Measurements from ENCODE around the gene CAPN2. TPM values are rescaled to one million over a fixed set of nuclear protein-coding genes. Genes with fewer than 3 reads are reported as not detected.

Gene CAPN2
- polyA plus RNA-seq, 1 of the 3 experiments (the other 2 are of a cell fraction): 208 TPM

DNA sequence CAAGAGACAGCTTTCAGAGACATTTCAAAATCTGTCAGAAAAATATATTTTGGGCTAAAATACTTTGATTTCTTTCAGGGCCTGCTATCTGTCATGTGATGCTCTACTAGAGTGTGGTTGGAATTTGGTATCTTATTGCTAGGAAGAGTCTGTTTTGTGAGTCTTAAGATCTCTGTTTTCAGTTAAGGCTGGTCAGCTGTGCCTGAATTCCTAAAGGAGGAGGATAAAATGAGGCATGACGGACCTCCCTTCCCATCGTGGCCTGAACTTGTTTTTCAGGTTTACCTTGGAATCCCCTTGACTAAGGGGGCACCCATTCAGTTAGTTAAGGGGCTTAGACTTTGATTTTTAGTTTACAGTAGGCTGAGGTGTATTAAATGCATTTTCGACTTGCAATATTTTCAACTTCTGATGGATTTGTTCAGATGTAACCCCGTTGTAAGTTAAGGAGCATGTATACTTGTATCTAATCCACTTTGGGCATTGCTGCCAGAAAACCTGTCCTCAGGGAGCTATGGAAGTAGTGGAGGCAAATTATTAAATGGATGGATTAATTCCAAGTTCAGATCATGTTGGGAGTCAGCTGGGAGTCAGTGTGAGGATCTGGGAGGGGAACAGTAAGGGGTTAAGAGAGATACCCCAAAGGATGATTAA, 18.3 kb downstream of the CAPN2 start:
- peaks cover 52 to 56% of the 10 kb centered on the region in 2 experiments for H3K4me1 ChIP-seq (ENCODE audit: control insufficient read depth in 1 of 2, insufficient read depth in 2 of 2, low read depth in 1 of 2, low read length in 1 of 2)
- H3K27me3 ChIP-seq (ENCODE audit: insufficient read depth): no peaks in the 10 kb centered on the region
- peaks cover 98% of the 10 kb centered on the region for H3K79me2 ChIP-seq (ENCODE audit: insufficient read depth)
- no peaks in the 10 kb centered on the region for H3K9me3 ChIP-seq
- peak overlapping the region; percentile 51; the same call in 1 of the 2 replicates for H3K9ac ChIP-seq
- WGBS (ENCODE audit: low lambda C conversion rate): 60% methylated on average over 4 of the region's 4 CpGs
- H3K9me2 ChIP-seq: no peaks in the 10 kb centered on the region
- POLR2A ChIA-PET: interaction anchor here (0.6 kb wide), 1 partner anchor 564 kb away, joined by 3 read pairs; no protein-coding TSS in a partner anchor
- H3K27ac ChIP-seq (ENCODE audit: low read depth in 2 of 2, low read length in 1 of 2): peak overlapping the region; percentile 90 to 91
- peak overlapping the region; percentile 38 for H3K4me2 ChIP-seq
- H3K36me3 ChIP-seq (replicated peaks in 1 of 2; ENCODE audit: control insufficient read depth in 1 of 2, insufficient read depth in 2 of 2, low read length in 1 of 2): peaks cover 18 to 27% of the 10 kb centered on the region in 2 experiments
- CTCF ChIA-PET: interaction anchor here (5.7 kb wide), 1 partner anchor 19 kb away, joined by 45 read pairs; no protein-coding TSS in a partner anchor
- H3K4me3 ChIP-seq (ENCODE audit: low read depth in 2 of 2, low read length in 1 of 2): no peak overlapping the region; a peak in 1 of 4 replicates
- peak; percentile 49 for TF ChIP-seq TCF12 (IDR thresholded peaks at IDR 0.05)
- no peak for TF ChIP-seq SMC3 (IDR thresholded peaks at IDR 0.05; ENCODE audit: low read depth, low read length)
- TF ChIP-seq, protein P1, sequence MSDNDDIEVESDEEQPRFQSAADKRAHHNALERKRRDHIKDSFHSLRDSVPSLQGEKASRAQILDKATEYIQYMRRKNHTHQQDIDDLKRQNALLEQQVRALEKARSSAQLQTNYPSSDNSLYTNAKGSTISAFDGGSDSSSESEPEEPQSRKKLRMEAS (IDR thresholded peaks at IDR 0.05; ENCODE audit: low read depth): 0 out of 2 replicates have a peak, but pooled peaks have one; percentile 7
- no peak overlapping the region for H2AFZ ChIP-seq (ENCODE audit: low read depth)
- H4K20me1 ChIP-seq (ENCODE audit: insufficient read depth): peaks cover 39% of the 10 kb centered on the region
- DNase-seq: no peak
- peaks cover 34% of the 10 kb centered on the region for H3F3A ChIP-seq (replicated peaks; ENCODE audit: insufficient read depth)

DNA sequence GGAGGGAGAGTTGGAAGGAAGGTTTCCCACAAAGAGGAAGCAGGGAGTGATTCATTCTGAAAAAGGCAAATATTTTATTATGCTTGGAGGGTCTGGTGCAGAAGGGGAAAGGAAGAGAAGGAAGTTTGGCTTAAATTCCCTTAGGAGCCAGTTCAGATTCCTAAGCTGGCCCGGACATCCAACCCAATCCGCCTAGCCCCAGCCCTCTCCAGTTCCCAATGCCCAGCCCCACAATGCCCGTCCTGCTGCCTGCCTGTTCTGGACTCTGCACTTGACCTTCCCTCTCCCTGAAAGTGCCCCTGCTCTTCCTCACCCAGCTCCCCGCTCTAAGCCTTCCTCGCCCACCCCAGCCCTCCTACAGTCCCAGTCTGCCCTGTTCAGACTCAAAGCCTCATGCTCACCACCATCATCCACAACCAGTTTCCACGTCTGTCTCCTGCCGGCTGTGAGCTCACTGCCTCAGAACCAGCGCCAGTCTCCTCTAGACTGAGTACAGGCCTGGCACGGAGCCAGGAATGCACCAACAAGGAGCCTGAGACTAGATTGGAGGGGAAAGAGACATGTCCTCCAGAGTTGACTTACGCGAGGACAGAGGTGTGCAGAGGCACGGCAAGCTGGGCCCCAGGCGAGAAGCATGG, 18.9 kb downstream of the CAPN2 start:
- no peaks in the 10 kb centered on the region for H3K9me2 ChIP-seq
- peaks cover 98% of the 10 kb centered on the region for H3K79me2 ChIP-seq (ENCODE audit: insufficient read depth)
- H2AFZ ChIP-seq (ENCODE audit: low read depth): no peak overlapping the region
- H3F3A ChIP-seq (replicated peaks; ENCODE audit: insufficient read depth): peaks cover 27% of the 10 kb centered on the region
- peak overlapping the region; percentile 90 to 91 for H3K27ac ChIP-seq (ENCODE audit: low read depth in 2 of 2, low read length in 1 of 2)
- peaks cover 39% of the 10 kb centered on the region for H4K20me1 ChIP-seq (ENCODE audit: insufficient read depth)
- ChIA-PET POLR2A (no interaction called here), CTCF (interaction anchor here (0.9 to 5.7 kb wide), 2 partner anchors 19 to 115 kb away, joined by 3 to 45 read pairs; partner anchors contain the start of gene TP53BP2)
- H3K9me3 ChIP-seq: no peaks in the 10 kb centered on the region
- no peaks in the 10 kb centered on the region for H3K27me3 ChIP-seq (ENCODE audit: insufficient read depth)
- DNase-seq: no peak
- peak overlapping the region; percentile 51; the same call in 1 of the 2 replicates for H3K9ac ChIP-seq
- peak overlapping the region; percentile 38 for H3K4me2 ChIP-seq
- H3K4me1 ChIP-seq (ENCODE audit: control insufficient read depth in 1 of 2, insufficient read depth in 2 of 2, low read depth in 1 of 2, low read length in 1 of 2): peaks cover 45 to 49% of the 10 kb centered on the region in 2 experiments
- 50% methylated on average over 11 of the region's 13 CpGs for WGBS (ENCODE audit: low lambda C conversion rate)
- H3K4me3 ChIP-seq (ENCODE audit: low read depth in 2 of 2, low read length in 1 of 2): no peak overlapping the region; a peak in 1 of 4 replicates
- H3K36me3 ChIP-seq (replicated peaks in 1 of 2; ENCODE audit: control insufficient read depth in 1 of 2, insufficient read depth in 2 of 2, low read length in 1 of 2): peaks cover 18 to 24% of the 10 kb centered on the region in 2 experiments
- TF ChIP-seq POLR2AphosphoS5 (IDR thresholded peaks at IDR 0.05; ENCODE audit: low read depth, low read length): no peak
- TF ChIP-seq NRF1 (IDR thresholded peaks at IDR 0.05; ENCODE audit: low read depth, low read length): no peak
- no peak for TF ChIP-seq RAD21 (IDR thresholded peaks at IDR 0.05; ENCODE audit: low read length)
- TF ChIP-seq, protein P2, sequence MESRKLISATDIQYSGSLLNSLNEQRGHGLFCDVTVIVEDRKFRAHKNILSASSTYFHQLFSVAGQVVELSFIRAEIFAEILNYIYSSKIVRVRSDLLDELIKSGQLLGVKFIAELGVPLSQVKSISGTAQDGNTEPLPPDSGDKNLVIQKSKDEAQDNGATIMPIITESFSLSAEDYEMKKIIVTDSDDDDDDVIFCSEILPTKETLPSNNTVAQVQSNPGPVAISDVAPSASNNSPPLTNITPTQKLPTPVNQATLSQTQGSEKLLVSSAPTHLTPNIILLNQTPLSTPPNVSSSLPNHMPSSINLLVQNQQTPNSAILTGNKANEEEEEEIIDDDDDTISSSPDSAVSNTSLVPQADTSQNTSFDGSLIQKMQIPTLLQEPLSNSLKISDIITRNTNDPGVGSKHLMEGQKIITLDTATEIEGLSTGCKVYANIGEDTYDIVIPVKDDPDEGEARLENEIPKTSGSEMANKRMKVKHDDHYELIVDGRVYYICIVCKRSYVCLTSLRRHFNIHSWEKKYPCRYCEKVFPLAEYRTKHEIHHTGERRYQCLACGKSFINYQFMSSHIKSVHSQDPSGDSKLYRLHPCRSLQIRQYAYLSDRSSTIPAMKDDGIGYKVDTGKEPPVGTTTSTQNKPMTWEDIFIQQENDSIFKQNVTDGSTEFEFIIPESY (IDR thresholded peaks at IDR 0.05; ENCODE audit: borderline replicate concordance, low read depth): no peak
- TF ChIP-seq GABPA (IDR thresholded peaks at IDR 0.05; ENCODE audit: low read depth): no peak
- TF ChIP-seq JUND (IDR thresholded peaks at IDR 0.05): peak; percentile 15; the same call in 1 of the 2 replicates
- TF ChIP-seq YY1 (IDR thresholded peaks at IDR 0.05; ENCODE audit: low read depth): no peak
- no peak for TF ChIP-seq CHD2 (IDR thresholded peaks at IDR 0.05; ENCODE audit: low read length, partially characterized antibody)
- TF ChIP-seq TEAD4 (IDR thresholded peaks at IDR 0.05; ENCODE audit: borderline replicate concordance, insufficient read depth): no peak
- TF ChIP-seq SIN3A (IDR thresholded peaks at IDR 0.05; ENCODE audit: borderline replicate concordance, low read depth, low read length): no peak
- TF ChIP-seq RXRA (IDR thresholded peaks at IDR 0.05; ENCODE audit: borderline replicate concordance, low read depth): no peak
- TF ChIP-seq, protein P3, sequence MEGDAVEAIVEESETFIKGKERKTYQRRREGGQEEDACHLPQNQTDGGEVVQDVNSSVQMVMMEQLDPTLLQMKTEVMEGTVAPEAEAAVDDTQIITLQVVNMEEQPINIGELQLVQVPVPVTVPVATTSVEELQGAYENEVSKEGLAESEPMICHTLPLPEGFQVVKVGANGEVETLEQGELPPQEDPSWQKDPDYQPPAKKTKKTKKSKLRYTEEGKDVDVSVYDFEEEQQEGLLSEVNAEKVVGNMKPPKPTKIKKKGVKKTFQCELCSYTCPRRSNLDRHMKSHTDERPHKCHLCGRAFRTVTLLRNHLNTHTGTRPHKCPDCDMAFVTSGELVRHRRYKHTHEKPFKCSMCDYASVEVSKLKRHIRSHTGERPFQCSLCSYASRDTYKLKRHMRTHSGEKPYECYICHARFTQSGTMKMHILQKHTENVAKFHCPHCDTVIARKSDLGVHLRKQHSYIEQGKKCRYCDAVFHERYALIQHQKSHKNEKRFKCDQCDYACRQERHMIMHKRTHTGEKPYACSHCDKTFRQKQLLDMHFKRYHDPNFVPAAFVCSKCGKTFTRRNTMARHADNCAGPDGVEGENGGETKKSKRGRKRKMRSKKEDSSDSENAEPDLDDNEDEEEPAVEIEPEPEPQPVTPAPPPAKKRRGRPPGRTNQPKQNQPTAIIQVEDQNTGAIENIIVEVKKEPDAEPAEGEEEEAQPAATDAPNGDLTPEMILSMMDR (IDR thresholded peaks at IDR 0.05): no peak
- peak; percentile 90 for TF ChIP-seq NFIC (IDR thresholded peaks at IDR 0.05; ENCODE audit: borderline replicate concordance)
- peak; percentile 50; the same call in 1 of the 2 replicates for TF ChIP-seq FOSL2 (IDR thresholded peaks at IDR 0.05; ENCODE audit: borderline replicate concordance, low read depth)
- TF ChIP-seq, protein P4, sequence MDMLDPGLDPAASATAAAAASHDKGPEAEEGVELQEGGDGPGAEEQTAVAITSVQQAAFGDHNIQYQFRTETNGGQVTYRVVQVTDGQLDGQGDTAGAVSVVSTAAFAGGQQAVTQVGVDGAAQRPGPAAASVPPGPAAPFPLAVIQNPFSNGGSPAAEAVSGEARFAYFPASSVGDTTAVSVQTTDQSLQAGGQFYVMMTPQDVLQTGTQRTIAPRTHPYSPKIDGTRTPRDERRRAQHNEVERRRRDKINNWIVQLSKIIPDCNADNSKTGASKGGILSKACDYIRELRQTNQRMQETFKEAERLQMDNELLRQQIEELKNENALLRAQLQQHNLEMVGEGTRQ (IDR thresholded peaks at IDR 0.05; ENCODE audit: borderline replicate concordance, low read depth, low read length): no peak
- TF ChIP-seq EP300 (IDR thresholded peaks at IDR 0.05; ENCODE audit: borderline replicate concordance in 1 of 2, low read depth in 1 of 2, low read length in 1 of 2): no peak
- TF ChIP-seq, protein P1 (IDR thresholded peaks at IDR 0.05; ENCODE audit: low read depth): 0 out of 2 replicates have a peak, but pooled peaks have one; percentile 23
